ENCODE data around the gene PICK1.
"Not testable (repeated sequence)": the region's sequence is repeated elsewhere in the genome, so short reads cannot be mapped to it uniquely, and the experiment has no call there.

PICK1 gene

GRCh38 chr22:38118182-38118581, 61.0 kb downstream of the PICK1 start:
- DNase-seq: no peak

DNA sequence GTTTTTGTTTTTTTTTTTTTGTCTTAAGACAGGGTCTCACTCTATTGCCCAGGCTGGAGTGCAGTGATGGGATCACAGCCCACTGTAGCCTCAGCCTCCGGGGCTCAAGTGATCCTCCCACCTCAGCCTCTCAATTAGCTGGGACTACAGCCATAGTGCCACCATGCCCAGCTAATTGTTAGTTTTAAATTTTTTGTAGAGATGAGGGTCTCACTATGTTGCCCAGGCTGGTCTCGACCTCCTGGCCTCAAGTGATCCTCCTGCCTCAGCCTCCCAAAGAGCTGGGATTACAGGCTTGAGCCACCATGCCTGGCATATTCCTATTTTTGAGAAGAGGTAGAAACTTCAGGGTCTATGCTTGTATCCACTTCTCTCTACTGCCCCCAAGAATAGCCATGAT, 61.5 kb downstream of the PICK1 start:
- DNase-seq: not testable (repeated sequence)

- DNase-seq: no peak
Measured at GRCh38 chr22:38120359-38121110, 63.3 kb downstream of the PICK1 start.

GRCh38 chr22:38122616-38123015, 65.4 kb downstream of the PICK1 start:
- no peak for DNase-seq

DNA sequence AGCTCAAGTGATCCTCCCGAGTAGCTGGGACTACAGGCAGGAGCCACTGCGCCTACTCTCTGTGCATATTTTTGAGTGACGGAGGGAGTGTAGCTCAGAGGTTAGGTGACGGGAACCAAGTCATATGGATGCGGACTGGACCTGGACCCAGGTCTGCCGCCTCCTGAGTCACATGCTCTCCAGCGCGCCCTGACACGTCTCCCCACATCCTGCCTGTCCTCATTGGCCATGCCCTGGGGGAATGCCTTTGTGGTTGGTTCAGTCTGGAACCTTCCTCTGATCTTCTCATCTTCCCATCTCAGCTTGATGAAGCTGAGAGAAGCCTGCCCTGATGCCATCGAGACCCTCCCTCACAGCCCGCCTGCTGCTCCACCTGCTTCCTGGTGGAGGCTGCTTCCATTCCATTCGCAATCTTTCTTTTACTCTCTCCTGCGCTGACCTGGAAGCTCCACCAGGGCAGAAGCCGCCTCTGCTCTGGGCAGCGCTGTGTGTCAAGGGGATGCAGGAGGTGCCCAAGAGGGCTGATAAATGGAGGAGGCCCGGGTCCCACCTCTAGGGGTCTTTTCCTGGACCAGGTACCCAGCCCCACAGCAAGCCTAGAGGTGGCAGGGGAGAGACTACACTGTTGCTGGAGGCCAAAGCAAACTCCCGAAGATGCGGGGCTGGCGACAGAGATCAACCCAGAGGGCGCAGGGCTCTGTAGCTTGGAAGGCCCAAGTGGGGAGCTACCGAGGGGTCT, 67.2 kb downstream of the PICK1 start:
- DNase-seq: no peak

GRCh38 chr22:38125038-38125610, 67.9 kb downstream of the PICK1 start:
- DNase-seq: no peak

Data from fibroblast of skin of right biceps (primary cell).